Colon (tissue), 2 donors: ENCODE data around the gene FAM13A.

Experiments
- FAIRE-seq: peaks from 2 replicates; lab custom pipeline; 2012; peaks lifted over from hg19 to GRCh38; lab: Jason Lieb, UNC
- donor health status: control.
- donor health status: control.

FAM13A gene

GRCh38 chr4:88809576-88810219 lies 247.3 kb downstream of the FAM13A start:
- no peak for FAIRE-seq

- no peak for FAIRE-seq
Observed at GRCh38 chr4:88809101-88809500, 247.9 kb downstream of the FAM13A start.

GRCh38 chr4:88807499-88807898 lies 249.5 kb downstream of the FAM13A start:
- no peak for FAIRE-seq

DNA sequence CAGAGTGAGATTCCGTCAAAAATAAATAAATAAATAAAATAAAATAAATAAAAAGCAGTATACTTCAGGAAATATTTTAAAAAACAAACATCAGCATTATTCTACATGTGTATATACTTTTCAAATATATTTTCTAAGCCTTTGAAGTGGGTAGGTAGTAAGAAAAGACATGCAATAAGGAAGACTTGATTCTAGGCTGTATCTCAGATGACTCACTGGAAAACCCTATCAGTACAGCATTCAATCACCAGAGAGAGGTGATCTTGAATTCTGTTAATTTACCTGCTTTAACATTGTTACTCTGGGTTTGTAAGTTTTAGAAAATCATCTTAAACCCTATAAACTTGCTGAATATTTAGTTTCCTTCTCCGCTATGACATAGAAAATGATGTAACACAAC lies 252.8 kb downstream of the FAM13A start:
- no peak for FAIRE-seq

- peak; percentile 93 for FAIRE-seq
Observed at GRCh38 chr4:88803600-88804096, 253.3 kb downstream of the FAM13A start.

- no peak for FAIRE-seq
Observed at GRCh38 chr4:88802585-88803286, 254.2 kb downstream of the FAM13A start.

- FAIRE-seq = no peak
Observed at GRCh38 chr4:88802138-88802537, 254.8 kb downstream of the FAM13A start.

GRCh38 chr4:88799900-88800299 lies 257.1 kb downstream of the FAM13A start:
- no peak for FAIRE-seq

GRCh38 chr4:88797725-88798124 lies 259.3 kb downstream of the FAM13A start:
- no peak for FAIRE-seq

- peak; percentile 5 for FAIRE-seq
Observed at GRCh38 chr4:88796545-88796944, 260.4 kb downstream of the FAM13A start.

DNA sequence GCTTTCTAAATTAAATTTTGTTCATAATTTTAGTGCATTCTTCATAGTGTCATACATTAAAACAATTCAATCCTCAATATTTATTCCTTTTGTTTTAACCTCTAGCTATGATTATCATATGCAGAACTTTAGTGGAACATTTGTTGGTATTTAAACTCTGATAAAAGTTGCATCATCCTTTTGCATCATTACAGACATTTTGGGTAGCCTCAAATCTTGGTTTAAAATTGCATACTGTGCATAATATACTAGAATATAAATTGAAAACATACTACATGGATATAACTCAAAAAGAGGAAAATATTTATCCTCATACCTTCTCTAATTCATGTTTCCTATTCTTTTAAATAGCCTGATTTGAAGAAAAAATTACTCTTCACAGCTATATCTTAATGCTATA lies 262.0 kb downstream of the FAM13A start:
- FAIRE-seq = no peak

DNA sequence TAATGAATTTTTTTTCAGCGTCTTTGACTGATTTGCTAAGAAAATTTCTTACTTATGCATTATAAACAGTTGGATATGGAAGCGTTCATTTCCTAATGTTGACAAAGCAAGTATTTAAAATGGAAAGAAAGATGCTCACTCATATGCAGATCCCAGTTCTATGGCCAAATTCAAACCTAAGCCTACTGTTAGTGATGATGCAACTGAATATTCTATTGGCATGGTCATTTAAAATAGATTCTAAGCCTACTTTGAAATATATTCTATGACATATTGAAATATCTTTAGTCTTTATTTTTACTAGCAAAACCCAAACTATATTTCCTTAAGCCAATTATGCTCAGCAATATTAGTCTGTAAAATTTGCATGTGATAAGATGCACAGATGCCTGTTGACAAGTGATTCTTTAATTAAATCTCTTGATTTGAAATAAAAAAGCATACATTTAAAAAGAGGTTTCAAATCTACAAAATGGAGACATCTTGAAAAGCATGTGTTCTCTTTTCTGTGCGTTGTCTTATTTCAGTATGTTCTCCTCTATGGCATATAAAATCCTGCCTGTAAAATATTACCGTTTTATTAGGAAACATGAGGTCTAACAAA lies 262.8 kb downstream of the FAM13A start:
- FAIRE-seq = no peak

- FAIRE-seq = no peak
Observed at GRCh38 chr4:88793475-88793874, 263.5 kb downstream of the FAM13A start.

DNA sequence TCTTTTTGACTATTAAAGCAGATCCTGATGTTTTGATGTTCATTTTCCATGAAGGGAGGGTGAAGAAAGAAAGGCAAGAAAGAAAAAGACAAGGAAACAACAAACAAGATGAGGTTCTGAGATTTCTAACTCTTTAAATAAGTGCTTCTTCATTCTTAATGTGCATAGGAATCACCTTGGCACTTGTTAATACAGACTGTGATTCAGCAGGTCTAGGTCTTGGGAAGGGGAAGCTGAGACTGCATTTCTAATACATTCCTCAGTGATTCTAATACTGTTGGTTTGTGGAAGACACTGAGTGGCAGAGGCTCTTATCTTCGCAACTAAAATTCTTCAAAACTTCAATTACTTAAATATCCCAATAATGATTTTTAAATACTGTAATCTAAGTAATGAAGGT lies 264.2 kb downstream of the FAM13A start:
- peak; percentile 53 for FAIRE-seq

- FAIRE-seq = no peak
Observed at GRCh38 chr4:88792268-88792781, 264.7 kb downstream of the FAM13A start.

- no peak for FAIRE-seq
Observed at GRCh38 chr4:88791274-88791673, 265.7 kb downstream of the FAM13A start.

DNA sequence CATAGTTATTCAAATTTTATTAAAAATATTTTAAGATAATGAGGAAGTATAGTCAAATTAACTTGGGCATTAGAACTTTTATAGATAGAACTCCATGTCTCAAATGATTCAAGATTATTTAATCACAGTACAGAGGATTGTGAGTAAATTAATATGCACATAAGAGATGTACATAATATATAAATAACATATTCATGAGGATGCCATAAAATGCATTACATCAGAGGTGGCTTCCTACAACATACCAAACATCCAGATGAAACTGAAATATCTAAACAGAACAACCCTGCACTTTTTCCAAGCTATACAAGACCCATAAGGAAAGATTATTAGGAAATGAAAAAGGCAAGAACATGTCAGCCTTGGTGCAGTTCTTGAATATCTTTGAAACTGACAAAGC lies 268.1 kb downstream of the FAM13A start:
- no peak for FAIRE-seq

GRCh38 chr4:88788424-88788823 lies 268.6 kb downstream of the FAM13A start:
- FAIRE-seq = no peak

GRCh38 chr4:88786011-88786410 lies 271.0 kb downstream of the FAM13A start:
- no peak for FAIRE-seq

GRCh38 chr4:88780389-88780788 lies 276.6 kb downstream of the FAM13A start:
- no peak for FAIRE-seq

DNA sequence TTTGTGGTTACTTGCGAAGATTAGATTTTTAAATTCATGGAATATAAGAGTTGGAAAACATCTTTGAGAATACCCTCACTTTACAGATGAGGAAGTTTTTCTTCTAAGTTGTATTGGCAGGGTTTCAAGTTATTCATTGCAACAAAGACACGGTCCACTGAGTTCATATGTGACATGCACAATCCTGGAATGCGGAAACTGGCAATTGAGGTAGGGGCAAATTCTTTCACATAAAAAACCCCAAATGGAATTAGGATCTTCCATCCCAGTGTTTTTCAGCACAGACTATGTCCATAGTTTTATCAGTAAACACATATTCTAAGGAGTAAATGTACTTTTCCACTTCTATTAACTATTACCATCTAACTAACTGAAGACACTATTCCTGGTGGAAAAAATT lies 277.6 kb downstream of the FAM13A start:
- no peak for FAIRE-seq

DNA sequence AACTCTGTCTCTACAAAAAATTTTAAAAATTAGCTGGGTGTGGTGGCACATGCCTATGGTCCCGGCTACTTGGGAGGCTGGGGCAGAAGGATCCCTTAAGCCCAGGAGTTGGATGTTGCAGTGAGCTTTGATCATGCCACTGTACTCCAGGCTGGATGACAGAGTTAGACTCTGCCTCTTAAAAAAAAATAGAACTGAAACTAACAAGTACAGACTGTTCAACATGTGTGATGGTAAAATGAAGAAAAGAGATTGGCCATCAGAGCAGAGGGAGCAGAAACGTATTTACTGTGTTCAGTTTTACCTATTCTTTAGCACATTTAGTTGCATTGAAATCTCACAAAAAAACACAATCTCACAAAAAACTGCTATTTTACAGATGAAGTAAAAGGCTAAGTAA lies 281.5 kb downstream of the FAM13A start:
- no peak for FAIRE-seq

GRCh38 chr4:88775026-88775425 lies 282.0 kb downstream of the FAM13A start:
- FAIRE-seq = no peak
